PFSK-1 (cell line): ENCODE measurements around the gene NR3C1.

Source experiments
- POLR2AphosphoS5 ChIP-seq: IDR thresholded peaks from 2 replicates; pipeline ENCODE4 v1.6.1; 2012; ENCODE audit warnings: low read depth, mild to moderate bottlenecking, control low read depth, low read length, moderate library complexity
- TAF1 ChIP-seq: IDR thresholded peaks from 2 replicates; pipeline ENCODE4 v1.6.1; 2012; ENCODE audit warnings: low read length, control low read depth, borderline replicate concordance; ENCODE audit not compliant: insufficient read depth

DNA sequence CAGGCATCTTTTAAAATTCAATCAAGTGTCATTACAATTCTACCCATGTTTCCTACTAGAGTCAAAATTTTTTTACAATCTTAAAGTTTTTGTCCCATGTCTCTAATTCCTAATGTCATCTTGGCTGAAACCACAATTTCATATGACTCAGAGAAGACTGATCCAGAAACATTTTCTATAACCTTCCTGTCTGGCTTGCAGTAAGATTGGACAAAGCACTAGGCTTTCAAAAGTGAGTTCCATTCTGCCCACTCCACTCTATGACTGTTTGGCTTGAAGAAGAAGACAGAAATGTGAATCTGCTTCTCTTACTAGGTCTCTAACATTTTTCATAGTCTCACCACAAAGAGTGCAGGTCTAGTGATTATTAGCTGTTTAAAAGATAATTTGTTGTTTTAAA lies 88.8 kb downstream of the NR3C1 start:
- TF ChIP-seq TAF1, result no peak
- TF ChIP-seq POLR2AphosphoS5, result no peak
